Neural progenitor cell (in vitro differentiated cells): Measurements from ENCODE around the gene TCERG1L. TPM values are rescaled to one million over a fixed set of nuclear protein-coding genes. Genes with fewer than 3 reads are reported as not detected.

Experiments
- DNase-seq: peaks from one replicate; pipeline ENCODE4 v3.0.0-alpha.2; 2016; ENCODE audit warnings: low spot score
- H2AFZ ChIP-seq: fragments of 200-600 bp; sonication (generic); replicated peaks from 2 replicates; pipeline ENCODE4 v1.6.1; 2016; ENCODE audit warnings: antibody characterized with exemption
- H3F3A ChIP-seq: fragments of 200-600 bp; sonication (generic); 2 replicates; pipeline ENCODE4 v1.6.1; 2016; ENCODE audit warnings: antibody characterized with exemption, low read depth
- H3K27ac ChIP-seq: fragments of 200-600 bp; sonication (generic); 2 replicates; pipeline ENCODE4 v1.5.1; 2016; ENCODE audit warnings: mild to moderate bottlenecking
- H3K27me3 ChIP-seq: fragments of 200-600 bp; sonication (generic); 2 replicates; pipeline ENCODE4 v1.6.1; 2016; ENCODE audit warnings: mild to moderate bottlenecking, moderate library complexity
- H3K36me3 ChIP-seq: fragments of 200-600 bp; sonication (generic); 2 replicates; pipeline ENCODE4 v1.5.1; 2016
- H3K4me1 ChIP-seq: fragments of 200-600 bp; sonication (generic); 2 replicates; pipeline ENCODE4 v1.6.1; 2016; ENCODE audit warnings: mixed run types
- H3K4me2 ChIP-seq: fragments of 200-600 bp; sonication (generic); 2 replicates; pipeline ENCODE4 v1.6.1; 2016
- H3K4me3 ChIP-seq: fragments of 200-600 bp; sonication (generic); 2 replicates; pipeline ENCODE4 v1.5.1; 2016
- H3K79me2 ChIP-seq: fragments of 200-600 bp; sonication (generic); 2 replicates; pipeline ENCODE4 v1.6.1; 2016; ENCODE audit warnings: low read depth
- H3K9ac ChIP-seq: fragments of 200-600 bp; sonication (generic); 2 replicates; pipeline ENCODE4 v1.6.1; 2016
- H3K9me3 ChIP-seq: fragments of 200-600 bp; sonication (generic); 2 replicates; pipeline ENCODE4 v1.5.1; 2016; ENCODE audit warnings: low read depth
- H4K20me1 ChIP-seq: fragments of 200-600 bp; sonication (generic); 2 replicates; pipeline ENCODE4 v1.6.1; 2016; ENCODE audit warnings: low read depth
- H3K27ac Mint-ChIP-seq: 3 replicates; pipeline ENCODE4 v1.8.0; 2021; ENCODE audit warnings: mixed read lengths
- H3K27me3 Mint-ChIP-seq: 2 replicates; pipeline ENCODE4 v1.8.0; 2022; ENCODE audit warnings: low read depth, mild to moderate bottlenecking, inconsistent platforms, moderate library complexity, mixed read lengths; ENCODE audit not compliant: insufficient read depth
- H3K36me3 Mint-ChIP-seq: 3 replicates; pipeline ENCODE4 v1.8.0; 2021; ENCODE audit warnings: mixed read lengths
- H3K4me1 Mint-ChIP-seq: 3 replicates; pipeline ENCODE4 v1.8.0; 2021; ENCODE audit warnings: mixed read lengths
- H3K4me3 Mint-ChIP-seq: 3 replicates; pipeline ENCODE4 v1.8.0; 2021; ENCODE audit warnings: mild to moderate bottlenecking, moderate library complexity, mixed read lengths
- H3K9me3 Mint-ChIP-seq: 3 replicates; pipeline ENCODE4 v1.8.0; 2020; ENCODE audit warnings: mixed read lengths
- CTCF ChIP-seq: fragments of 200-600 bp; sonication (generic); IDR thresholded peaks from 2 replicates; pipeline ENCODE4 v1.5.1; 2017; ENCODE audit warnings: antibody characterized with exemption, mild to moderate bottlenecking
- EZH2 ChIP-seq: fragments of 200-600 bp; sonication (generic); IDR thresholded peaks from 2 replicates; pipeline ENCODE4 v1.6.1; 2017; ENCODE audit warnings: antibody characterized with exemption, mild to moderate bottlenecking, moderate library complexity
- EZH2phosphoT487 ChIP-seq: fragments of 200-600 bp; sonication (generic); IDR thresholded peaks from 2 replicates; pipeline ENCODE4 v1.6.1; 2017; ENCODE audit warnings: antibody characterized with exemption
- total RNA-seq: library from RNA; depleted of rRNA; stranded (reverse); fragments of >200 nt; gene quantifications from 2 replicates; pipeline ENCODE4 v1.2.3, GENCODE V29; 2015; ENCODE audit warnings: low replicate concordance

The TCERG1L gene
- total RNA-seq, 1 donor from 2014 or later: 1.8 TPM

DNA sequence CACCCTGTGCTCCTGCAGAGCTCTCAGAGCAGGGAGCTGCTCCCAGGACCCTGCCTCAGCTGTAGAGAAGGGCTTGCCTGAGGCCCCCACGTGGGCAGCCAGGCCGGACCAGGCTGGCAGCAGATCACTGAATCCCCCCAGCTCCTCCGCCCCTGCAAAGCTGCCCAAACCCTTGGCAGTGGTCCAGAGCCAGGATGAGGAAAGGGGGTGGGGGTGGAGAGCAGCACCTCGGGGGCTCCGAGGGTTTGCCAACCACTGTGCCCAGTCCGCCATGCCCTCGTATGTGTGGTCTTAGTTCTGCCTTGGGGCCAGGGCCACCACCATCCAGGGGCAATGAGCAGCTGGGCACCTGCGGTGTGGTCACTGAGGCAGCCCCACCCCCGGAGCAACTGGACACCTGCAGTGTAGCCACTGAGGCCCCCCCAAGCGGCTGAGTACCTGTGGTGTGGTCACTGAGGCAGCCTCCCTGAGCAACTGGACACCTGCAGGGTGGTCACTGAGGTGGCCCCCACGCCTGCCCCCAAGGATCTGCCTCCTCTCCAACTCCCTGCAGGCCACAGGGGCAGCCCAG, 90.8 kb downstream of the TCERG1L start:
- Mint-ChIP-seq H3K27me3 (peaks cover 7% of the 10 kb centered on the region), H3K4me1 (peaks cover 5% of the 10 kb centered on the region), H3K4me3 (no peak overlapping the region), H3K27ac (no peak overlapping the region), H3K9me3 (no peaks in the 10 kb centered on the region), H3K36me3 (no peaks in the 10 kb centered on the region)
- no peak for DNase-seq
- Histone ChIP-seq H3K79me2 (no peaks in the 10 kb centered on the region), H3F3A (no peaks in the 10 kb centered on the region), H2AFZ (no peak overlapping the region), H3K9ac (no peak overlapping the region), H3K27ac (no peak overlapping the region), H3K9me3 (no peaks in the 10 kb centered on the region), H3K4me3 (no peak overlapping the region), H3K4me1 (no peaks in the 10 kb centered on the region), H3K4me2 (no peak overlapping the region), H3K36me3 (no peaks in the 10 kb centered on the region), H4K20me1 (no peaks in the 10 kb centered on the region), H3K27me3 (no peaks in the 10 kb centered on the region)
- no peak for TF ChIP-seq EZH2phosphoT487
- no peak for TF ChIP-seq CTCF
- no peak for TF ChIP-seq EZH2

DNA sequence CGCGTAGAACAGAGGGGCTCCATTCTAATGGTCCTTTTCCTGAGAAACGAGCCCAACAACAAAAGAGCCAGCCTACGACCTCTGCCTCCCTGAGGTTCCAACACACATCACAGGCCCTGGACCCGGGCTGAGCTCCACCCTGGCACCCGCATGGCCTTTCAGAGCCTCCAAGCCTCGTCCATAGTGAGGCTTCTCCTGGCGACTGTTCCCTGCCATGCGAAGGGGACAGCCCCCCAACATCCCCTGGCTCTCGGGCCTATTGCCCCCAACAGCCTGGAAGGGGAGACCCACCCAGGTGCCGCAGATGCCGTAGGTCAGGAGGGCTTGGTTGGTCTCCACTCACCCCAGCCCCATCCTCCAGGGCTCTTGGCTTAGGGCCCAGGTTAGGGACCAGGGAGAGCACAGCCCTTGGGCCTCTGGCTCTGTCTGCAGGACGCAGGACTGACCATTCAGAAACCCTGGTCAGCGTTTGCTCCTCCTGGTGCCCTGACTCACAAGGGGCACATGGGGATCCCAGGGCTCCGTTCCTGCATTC, 91.5 kb downstream of the TCERG1L start:
- Mint-ChIP-seq H3K4me3 (no peak overlapping the region), H3K9me3 (no peaks in the 10 kb centered on the region), H3K4me1 (peaks cover 5% of the 10 kb centered on the region), H3K36me3 (no peaks in the 10 kb centered on the region), H3K27ac (no peak overlapping the region), H3K27me3 (peaks cover 7% of the 10 kb centered on the region)
- Histone ChIP-seq H3K27ac (no peak overlapping the region), H3K27me3 (no peaks in the 10 kb centered on the region), H3K4me2 (no peak overlapping the region), H3K36me3 (no peaks in the 10 kb centered on the region), H2AFZ (no peak overlapping the region), H3K4me1 (no peaks in the 10 kb centered on the region), H3K9me3 (no peaks in the 10 kb centered on the region), H3F3A (no peaks in the 10 kb centered on the region), H3K79me2 (no peaks in the 10 kb centered on the region), H4K20me1 (no peaks in the 10 kb centered on the region), H3K9ac (no peak overlapping the region), H3K4me3 (no peak overlapping the region)
- TF ChIP-seq CTCF (no peak), EZH2 (no peak), EZH2phosphoT487 (no peak)
- DNase-seq: no peak

- Histone ChIP-seq H3F3A (no peaks in the 10 kb centered on the region), H3K27ac (no peak overlapping the region), H2AFZ (no peak overlapping the region), H3K79me2 (no peaks in the 10 kb centered on the region), H3K36me3 (no peaks in the 10 kb centered on the region), H3K9me3 (no peaks in the 10 kb centered on the region), H3K4me1 (no peaks in the 10 kb centered on the region), H3K4me2 (no peak overlapping the region), H3K4me3 (no peak overlapping the region), H4K20me1 (no peaks in the 10 kb centered on the region), H3K9ac (no peak overlapping the region), H3K27me3 (no peaks in the 10 kb centered on the region)
- Mint-ChIP-seq H3K27me3 (peaks cover 5% of the 10 kb centered on the region), H3K4me3 (no peak overlapping the region), H3K9me3 (no peaks in the 10 kb centered on the region), H3K27ac (no peak overlapping the region), H3K36me3 (no peaks in the 10 kb centered on the region), H3K4me1 (peaks cover 5% of the 10 kb centered on the region)
- no peak for DNase-seq
- TF ChIP-seq CTCF (no peak), EZH2phosphoT487 (no peak), EZH2 (no peak)
Measured at GRCh38 chr10:131219584-131219886, 92.0 kb downstream of the TCERG1L start.
